ENCODE data around the gene AHI1.

The AHI1 gene

DNA sequence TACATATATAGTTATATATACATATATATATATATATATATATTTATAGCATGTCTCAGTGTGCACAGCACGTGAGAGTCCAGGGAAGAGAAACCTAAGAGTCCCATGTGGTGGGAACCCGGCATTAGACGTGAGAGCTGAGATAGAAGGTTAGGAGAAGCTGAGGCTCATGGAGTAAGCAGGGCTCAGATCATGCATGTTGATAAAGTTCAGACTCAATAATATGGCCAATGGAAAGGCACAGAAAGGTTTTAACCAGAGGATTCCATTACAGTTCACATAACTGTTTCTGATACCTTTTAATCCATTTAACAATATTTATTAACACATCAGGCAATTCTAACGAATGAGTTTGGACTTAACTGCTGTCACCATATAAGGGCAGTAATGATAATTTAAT lies 173.0 kb downstream of the AHI1 start:
- no peak for DNase-seq

DNA sequence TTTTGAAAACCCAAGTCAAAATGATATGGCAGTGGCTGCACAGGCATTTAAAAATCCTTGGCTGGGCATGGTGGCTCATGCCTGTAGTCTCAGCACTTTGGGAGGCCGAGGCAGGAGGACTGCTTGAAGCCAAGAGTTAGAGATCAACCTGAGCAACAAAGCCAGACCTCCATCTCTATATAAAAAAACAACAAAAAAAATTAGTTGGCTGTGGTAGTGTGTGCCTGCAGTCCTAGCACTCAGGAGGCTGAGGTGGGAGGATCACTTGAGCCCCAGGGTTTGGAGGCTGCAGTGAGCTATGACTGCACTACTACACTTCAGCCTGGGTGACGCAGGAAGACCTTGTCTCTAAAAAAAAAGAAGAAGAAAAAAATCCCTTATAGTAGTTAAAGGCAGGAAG lies 173.6 kb downstream of the AHI1 start:
- DNase-seq, result no peak

GRCh38 chr6:135323202-135323668 lies 174.3 kb downstream of the AHI1 start:
- DNase-seq, result peak; percentile 82

DNA sequence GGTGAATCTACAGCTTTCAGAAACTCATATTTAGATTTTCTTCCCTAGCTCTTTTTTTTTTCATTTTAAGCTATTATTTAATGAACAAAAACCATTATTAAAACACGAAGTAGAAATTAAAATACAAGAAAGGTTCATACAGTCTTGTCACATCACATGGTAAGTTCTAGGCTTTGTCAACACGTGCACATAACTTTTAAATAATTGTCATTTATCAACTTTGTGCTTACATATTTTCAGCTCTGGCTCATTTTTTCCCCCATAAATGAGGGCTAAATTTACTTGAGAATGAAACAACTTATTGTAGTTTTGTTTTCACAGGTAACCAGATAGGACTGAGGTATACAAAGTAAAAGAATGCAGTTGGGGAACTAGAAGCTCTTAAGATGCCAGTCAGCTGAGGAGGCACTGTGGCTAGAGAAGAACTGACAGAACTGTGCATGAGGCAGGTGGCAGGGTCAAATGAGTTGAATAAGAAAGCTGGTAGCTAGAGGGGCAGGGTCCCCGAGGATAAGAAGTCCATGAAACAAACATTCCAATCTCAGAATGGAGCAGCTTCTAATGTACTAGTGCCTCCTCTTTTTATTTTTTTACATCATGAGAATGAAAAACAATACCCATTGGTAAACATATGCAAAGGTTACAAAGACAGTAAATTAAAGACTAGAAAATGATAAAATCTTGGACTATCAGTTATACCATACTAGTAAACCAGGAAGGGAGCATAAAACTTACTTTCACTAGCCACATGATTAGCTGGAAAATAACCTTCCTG lies 174.9 kb downstream of the AHI1 start:
- DNase-seq, result no peak

DNA sequence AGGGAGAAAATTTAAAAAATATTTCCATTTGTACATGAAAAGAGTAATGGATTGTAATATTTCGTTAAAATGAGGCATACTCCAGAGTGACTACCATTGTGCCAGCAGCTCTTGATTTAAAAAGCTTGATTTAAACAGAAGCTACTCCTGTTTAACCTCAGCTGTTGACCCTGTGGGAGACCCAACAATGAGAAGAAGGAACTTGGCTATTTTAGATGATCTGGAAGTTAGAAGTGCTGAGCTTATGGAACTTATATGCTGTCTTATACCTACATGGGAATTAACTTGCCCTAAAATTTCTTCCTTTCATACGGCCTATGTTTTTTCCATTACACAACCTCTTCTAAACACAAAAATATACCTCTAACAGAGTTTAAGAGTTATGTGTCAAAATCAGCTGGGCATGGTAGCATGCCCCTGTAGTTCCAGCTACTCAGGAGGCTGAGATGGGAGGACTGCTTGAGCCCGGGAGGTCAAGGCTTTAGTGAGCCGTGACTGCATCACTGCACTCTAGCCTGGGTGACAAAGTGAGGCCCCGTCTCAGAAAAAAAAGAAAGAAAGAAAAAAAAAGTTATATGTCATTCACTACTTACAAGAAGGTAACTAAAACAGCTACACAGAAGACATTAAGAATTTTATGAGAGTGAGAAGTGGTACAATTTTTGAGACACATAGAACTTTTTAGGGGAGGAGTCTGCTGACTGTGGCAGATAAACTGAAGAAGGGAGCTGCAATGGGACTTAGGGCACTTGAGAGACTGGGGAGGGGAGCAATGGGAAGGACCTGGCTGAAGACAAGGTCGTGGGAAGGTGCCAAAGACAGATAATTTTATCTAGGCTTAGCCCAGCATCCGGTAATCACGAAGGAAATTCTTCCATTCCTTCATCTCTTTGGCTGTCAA lies 176.6 kb downstream of the AHI1 start:
- no peak for DNase-seq

DNA sequence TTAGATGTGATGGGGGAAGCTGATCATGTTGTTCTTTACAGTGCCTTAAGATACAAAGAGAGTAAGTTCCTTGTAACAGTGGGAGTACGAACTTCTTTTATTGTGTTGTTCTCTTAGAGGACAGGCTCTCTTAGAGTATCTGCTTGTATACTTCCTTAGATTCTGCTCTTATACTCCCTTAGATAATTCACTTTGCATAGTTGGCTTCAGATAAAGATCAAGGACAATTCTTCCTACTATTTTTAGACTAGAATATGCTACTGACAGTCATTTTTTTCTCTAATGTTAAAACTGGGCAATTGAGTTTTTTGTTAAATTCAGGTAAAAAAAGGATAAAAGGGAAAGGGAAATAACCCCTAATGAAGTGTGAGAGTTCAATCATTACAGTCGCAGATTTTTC lies 177.7 kb downstream of the AHI1 start:
- DNase-seq, result no peak

DNA sequence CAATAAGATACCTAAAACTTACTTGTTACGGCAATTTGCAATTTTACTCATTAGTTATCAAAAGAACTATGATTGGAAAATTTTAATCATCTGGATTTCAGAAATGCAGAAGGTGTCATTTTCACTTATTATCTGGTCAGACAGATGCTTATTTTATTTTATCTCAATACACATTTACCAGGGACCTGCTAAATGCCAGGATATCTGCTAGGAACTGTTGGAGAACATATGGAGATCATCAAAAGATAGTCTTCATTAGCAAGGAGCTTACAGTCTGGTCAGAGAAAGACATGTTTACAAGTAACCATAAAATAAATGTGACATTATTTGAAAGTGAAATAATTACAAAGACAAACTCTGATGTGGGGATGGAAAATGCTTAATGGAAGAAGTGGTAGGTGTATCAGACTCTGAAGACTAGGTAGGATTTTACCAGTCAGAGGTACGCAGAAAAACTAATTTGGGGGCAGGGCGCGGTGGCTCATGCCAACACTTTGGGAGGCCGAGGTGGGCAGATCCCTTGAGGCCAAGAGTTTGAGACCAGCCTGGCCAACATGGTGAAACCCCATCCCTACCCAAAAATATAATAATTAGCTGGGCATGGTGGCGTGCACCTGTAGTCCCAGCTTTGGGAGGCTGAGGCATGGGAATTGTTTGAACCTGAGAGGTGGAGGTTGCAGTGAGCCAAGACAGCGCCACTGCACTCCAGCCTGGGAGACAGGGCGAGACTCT lies 178.6 kb downstream of the AHI1 start:
- no peak for DNase-seq

GRCh38 chr6:135314543-135314942 lies 183.0 kb downstream of the AHI1 start:
- DNase-seq, result no peak

DNA sequence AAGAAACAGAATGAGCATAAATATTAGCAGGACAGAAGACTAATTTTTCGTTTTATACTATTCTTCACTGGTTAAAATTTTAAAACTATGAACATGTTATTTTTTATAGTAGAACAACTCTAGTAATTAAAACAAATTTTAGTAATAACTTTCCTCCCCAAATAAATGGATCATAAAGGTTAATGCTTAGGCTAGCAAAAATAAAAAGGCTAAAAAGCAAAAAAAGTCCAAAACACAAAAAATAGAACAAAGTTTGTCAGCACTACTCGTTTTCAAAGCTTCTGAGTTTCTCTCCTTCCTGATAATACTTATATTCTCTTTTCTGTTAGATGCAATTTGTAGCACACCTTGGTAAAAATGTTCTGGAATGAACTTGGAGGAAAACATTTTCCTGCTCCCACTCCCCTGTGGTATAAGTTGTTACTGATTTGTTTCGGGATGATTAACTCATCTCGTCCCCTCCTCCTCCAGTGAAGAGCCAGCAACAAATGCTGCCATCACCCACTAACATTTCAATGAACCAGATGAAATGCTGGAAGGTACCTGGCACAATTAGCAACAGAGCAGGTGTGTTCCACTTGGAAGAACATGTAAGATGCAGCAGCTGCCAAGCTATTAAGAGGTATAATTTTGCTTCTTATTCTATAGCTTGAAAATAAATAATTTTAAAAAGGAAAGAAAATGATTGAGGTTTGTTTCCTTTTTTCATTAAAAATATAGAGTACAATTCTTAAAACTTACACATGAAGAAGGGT lies 185.9 kb downstream of the AHI1 start:
- DNase-seq, result no peak

- no peak for DNase-seq
Measured at GRCh38 chr6:135310291-135310690, 187.2 kb downstream of the AHI1 start.

DNA sequence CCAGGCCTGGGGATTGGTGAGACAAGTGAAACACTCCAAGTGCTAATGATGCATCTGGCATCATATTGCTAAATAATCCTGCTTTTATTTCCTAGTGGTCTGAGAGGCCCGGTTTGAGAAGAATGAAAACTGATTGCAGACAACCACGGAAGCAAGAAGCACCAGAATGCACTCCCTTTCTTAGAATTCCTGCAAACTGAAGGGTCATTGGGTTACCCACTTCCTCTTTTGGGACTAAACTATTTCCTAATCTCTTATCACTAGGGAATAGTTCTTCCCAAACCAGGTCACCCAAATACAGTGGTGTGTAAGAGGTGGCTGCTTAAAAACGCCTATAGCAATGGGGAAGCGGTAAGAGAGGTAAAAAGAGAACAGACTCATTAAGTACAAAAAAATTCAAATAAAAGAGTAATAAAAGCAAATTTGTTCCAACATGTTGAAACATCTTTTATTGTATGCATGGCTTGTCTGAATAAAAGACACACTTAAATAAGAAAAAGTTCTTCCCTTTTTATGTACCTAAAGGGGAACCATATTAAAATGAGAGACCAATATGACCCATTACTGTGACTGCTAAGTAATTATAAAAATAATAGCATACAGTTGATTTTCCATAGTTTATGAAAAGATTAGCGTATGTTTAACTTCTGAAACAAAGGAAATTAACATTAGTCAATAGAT lies 190.7 kb downstream of the AHI1 start:
- no peak for DNase-seq

DNA sequence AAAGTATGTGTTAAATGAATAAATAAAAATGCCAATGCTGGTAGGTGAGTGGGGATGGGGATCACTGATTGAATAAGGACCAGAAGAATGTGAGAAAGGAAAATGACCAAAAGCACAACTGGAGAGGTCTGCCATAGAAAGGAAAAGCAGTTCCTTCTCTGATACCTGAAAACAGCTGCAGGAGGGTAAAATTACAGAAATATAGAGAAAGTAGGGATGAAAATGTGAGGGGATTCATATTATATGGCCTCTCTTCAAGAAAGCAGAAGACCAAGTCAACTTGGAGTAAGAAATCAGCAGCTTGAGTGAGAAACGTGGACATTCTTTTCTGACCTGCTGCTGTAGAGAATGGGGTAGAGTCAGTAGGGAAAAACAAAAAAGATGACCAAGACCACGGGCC lies 191.4 kb downstream of the AHI1 start:
- DNase-seq, result no peak

DNA sequence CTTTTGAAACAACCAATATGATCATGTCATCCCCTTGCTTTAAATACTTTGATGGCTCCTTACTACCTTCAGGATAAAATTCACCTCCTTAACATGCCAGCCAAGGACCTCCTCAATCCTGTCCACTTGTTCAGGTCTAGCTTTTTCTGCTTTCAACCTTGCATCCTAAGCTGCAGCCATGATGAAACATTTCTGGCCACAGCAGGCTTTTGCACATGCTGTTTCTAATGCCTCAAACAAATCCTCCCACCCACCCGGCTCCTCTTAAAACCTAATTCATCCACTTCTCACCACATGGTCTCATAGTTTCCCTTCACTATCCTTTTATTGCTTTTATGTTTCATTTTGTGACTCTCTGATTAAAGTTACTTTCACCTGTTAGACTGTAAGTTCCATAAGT lies 191.9 kb downstream of the AHI1 start:
- no peak for DNase-seq

DNA sequence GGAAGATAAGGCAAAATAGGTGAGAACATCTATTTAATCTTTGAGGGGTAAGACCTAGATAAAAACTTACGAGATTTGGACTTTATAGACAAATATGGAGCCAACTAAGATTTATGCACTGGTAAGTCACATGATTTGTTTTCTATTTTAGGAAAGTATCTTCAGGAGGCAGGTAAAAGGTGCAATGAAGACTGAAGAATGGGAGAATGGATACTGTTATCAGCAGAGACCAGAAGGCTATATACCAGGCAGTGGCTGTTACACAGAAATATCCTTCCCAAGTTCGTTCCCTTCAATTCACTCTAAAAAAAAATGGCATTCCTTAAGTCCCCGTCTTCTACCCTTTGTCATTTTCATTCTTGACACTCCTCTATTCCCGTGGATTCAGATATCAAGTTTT lies 192.7 kb downstream of the AHI1 start:
- DNase-seq, result no peak

GRCh38 chr6:135301304-135301703 lies 196.2 kb downstream of the AHI1 start:
- DNase-seq, result no peak

DNA sequence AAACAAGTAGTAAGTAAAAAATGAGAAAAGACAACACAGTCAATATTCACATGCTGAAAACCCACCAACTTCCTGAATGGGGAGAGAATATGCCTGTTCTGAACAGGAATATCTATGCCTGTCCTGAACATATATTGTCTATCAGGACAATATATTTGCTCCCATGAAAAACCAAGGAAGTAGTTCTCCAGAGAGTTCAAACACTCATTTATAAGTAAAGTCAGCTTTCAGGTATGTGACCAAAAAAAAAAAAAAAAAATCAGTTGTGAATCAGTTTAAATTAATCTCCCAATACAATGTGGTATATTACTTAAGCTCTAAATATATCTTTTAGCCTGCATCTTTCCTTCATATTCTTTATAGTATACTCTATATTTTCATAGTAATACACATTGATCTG lies 197.0 kb downstream of the AHI1 start:
- no peak for DNase-seq

- no peak for DNase-seq
Measured at GRCh38 chr6:135299256-135299655, 198.3 kb downstream of the AHI1 start.

DNA sequence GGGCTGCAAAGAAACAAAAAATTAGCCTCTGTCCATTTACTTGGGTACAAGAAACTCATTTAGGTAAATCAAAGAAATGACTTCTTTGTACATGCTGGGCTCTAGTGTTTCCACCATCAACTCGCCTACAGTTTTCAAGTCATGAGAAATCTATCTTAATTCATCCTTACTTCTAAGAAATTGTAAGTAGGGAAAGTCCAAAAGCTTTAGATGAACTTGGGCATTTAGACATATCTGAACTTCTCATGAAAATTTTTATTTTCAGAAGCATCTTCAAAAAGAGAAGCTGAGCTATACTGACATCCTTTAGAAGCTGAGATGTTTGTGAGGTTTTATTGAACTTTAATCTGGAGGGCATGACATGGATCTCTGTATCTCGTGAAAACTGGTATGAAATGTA lies 199.1 kb downstream of the AHI1 start:
- DNase-seq, result no peak

- no peak for DNase-seq
Measured at GRCh38 chr6:135296715-135297114, 200.8 kb downstream of the AHI1 start.

- DNase-seq, result no peak
Measured at GRCh38 chr6:135295085-135295484, 202.5 kb downstream of the AHI1 start.

DNA sequence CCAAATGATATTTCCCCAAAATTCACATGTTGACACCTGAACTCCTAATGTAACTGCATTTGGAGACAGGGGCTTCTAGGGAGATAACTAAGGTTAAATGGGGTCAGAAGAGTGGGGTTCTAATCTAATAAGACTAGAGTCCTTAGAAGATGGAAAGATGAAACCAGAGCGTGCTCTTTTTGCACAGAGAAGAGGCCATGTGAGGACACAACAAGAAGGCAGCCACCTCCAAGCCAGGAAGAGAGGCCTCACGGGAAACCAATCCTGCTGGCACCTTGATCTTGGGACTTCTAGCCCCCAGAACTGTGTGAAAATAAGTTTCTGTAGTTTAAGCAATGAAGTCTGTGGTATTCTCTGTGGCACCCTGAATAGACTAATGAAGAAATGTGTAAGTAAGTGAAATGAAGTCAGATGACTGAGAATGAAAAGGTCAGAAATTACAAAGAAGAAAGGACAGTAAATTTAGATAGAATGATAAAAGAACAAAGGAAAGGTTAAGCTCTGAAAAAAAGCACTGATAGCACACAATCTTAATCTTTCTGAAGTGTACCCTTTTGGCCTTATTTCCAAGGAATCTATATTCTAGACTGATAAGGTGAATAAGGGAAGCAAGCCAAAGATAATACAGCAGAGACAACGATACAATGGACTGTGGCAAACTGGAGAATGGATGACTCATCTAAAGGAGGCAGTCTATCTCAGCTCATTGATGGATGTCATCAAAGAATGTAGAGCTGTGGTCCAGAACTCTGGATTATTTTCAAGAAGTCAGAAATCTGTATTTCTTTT lies 206.1 kb downstream of the AHI1 start:
- no peak for DNase-seq

Data from SIG-M5 (cell line).